D721Med (cell line): ENCODE measurements around the gene ALKBH8.
A peak's percentile ranks its signal among the peaks of the same experiment; 100 is the strongest.

Source experiments
- DNase-seq: peaks from one replicate; pipeline ENCODE4 v3.0.0; 2011; ENCODE audit warnings: low spot score; ENCODE audit not compliant: insufficient read length
- FAIRE-seq: peaks from 2 replicates; lab custom pipeline; 2011; peaks lifted over from hg19 to GRCh38; lab: Jason Lieb, UNC
- CTCF ChIP-seq: IDR thresholded peaks from 2 replicates; pipeline ENCODE4 v1.5.1; 2012; ENCODE audit warnings: mild to moderate bottlenecking, control low read depth; ENCODE audit not compliant: insufficient read depth; ENCODE audit errors: missing control alignments

ALKBH8 gene

GRCh38 chr11:107605061-107606006, 39.8 kb upstream of the ALKBH8 start:
- TF ChIP-seq CTCF: no peak
- DNase-seq: no peak
- no peak for FAIRE-seq

GRCh38 chr11:107598225-107599139, 32.9 kb upstream of the ALKBH8 start:
- no peak for DNase-seq
- FAIRE-seq: no peak
- TF ChIP-seq CTCF: peak; percentile 53

GRCh38 chr11:107594736-107595135, 29.2 kb upstream of the ALKBH8 start:
- DNase-seq (no peak), FAIRE-seq (no peak)
- no peak for TF ChIP-seq CTCF

GRCh38 chr11:107593951-107594350, 28.4 kb upstream of the ALKBH8 start:
- DNase-seq: no peak
- TF ChIP-seq CTCF: no peak

GRCh38 chr11:107592813-107593212, 27.3 kb upstream of the ALKBH8 start:
- no peak for TF ChIP-seq CTCF
- DNase-seq (no peak), FAIRE-seq (no peak)

More at GRCh38 chr11:107593951-107594350, 28.4 kb upstream of the ALKBH8 start:
- no peak for FAIRE-seq

GRCh38 chr11:107592231-107592590, 26.7 kb upstream of the ALKBH8 start:
- DNase-seq (no peak), FAIRE-seq (no peak)
- no peak for TF ChIP-seq CTCF
